GOT3 (cell line): ENCODE measurements around the gene SPSB4.

Source experiments
- DNase-seq: peaks from one replicate; lab custom pipeline; 2025; ENCODE audit warnings: mixed read lengths; lab: John Stamatoyannopoulos, UW

Gene SPSB4

GRCh38 chr3:141152130-141152529 lies 101.0 kb downstream of the SPSB4 start:
- no peak for DNase-seq

DNA sequence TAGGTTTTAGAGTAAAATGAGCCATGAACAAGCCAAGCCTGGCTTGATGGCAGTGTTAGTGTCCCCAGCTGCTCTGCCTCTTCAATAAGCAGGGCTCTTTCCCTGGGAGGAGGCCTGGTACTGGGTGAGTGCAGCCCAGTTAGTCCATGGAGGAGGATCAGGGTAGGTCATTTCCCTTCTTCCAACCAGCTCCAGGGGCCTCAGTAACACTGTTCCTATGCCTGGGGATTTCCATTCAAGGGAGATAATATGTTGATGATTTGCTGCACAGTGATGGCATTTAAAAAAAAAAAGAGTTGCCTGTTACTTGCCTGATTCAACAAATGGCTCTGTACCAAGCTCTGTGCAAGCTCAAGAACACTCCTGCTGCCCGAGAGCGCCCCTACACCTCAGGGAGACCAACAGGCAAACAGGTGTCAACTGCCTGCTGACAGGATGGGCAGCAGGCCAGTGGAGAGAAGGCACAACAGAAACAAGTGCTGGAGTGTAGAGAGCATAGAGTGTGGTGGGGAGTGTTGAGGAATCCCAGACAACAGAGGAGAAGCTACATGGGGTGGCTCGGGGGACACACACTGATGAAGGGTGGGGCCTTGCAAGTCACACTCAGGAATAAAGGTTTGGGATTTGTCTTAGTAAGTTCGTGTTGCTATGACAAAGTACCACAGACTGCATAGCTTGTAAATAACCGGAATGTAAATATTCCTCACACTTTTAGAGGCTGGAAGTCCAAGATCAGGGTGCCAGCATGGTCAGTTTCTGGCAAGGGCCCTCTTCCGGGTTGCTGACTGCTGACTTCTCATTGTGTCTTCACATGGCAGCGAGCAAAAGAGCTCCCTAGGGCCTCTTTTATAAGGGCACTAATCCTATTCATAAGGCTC lies 101.9 kb downstream of the SPSB4 start:
- no peak for DNase-seq

DNA sequence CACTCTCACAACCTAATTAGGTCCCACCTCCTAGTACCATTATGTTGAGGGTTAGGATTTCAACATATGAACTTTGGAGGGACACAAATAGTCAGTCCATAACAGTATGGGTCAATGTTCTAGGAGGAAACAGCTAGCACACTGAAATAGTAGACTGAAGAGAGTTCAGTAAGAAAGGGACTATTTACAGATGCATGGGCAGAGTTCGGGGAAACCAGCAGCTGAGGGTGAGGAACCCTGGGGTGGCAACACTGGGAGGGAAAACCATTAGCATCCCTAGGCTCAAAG lies 102.5 kb downstream of the SPSB4 start:
- no peak for DNase-seq

DNA sequence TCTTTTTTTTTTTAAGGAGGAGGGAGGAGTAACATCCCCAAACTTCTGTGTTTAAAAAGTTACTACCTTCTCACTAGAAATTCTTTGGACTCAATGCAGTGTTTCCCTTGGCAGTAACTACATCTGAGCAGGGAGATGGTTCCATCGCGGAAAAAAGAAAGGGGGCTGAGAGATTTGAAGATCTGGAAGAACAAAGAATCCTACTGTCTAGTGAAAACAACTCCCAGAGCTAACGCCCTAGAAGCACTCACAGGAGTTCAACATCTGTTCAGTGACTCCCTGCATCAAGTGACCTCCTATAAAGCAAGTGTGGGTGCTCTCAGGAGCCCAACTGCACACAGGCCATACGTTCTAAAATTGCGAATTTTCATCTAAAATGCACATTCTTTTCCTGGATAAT lies 113.7 kb downstream of the SPSB4 start:
- no peak for DNase-seq

GRCh38 chr3:141167681-141168080 lies 116.5 kb downstream of the SPSB4 start:
- no peak for DNase-seq

DNA sequence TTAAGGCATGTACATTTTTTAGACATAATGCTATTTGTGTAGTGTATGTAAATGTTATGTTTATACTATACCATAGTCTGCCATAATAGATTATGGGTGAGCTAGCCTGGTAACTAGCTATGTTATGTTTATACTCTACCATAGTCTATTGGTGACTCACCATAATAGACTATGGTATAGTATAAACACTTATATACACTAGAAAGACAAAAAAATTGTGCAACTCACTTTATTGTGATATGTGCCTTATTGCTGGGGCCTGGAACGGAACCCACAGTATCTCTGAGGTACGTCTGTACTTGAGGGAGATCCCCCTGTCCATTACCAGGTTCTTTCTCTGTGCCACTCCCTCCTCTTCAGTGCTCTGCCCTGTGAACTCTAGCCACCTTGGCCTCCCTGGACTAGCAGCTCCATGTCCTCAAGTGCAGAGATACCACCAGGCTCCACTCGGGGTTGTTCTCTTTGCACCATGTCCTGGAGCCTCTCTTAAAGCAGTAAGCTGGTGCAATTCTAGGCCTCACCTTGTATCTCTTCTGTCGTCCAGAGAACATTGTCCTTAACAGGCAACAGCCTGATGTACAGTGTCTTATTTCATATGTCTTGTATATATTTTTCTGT lies 119.6 kb downstream of the SPSB4 start:
- DNase-seq = no peak

DNA sequence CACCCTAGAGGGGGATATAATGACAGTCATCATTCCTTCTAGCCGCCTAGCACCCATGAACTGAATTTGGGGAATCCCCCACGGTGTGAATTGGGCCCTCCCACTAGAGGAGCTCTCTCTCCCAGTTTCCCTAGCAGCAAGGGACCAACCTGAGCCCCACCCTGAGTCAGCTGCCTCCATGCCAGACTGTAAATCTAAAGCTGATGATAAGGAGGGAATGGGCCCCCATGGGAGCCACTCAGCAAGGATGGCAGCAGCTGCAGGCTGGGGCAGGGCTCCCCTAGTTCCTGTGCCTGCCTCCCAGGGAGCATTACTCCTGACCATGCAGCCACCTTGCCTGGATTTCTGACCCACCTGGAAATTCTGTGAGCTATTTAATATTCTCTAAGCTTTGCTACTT lies 123.5 kb downstream of the SPSB4 start:
- DNase-seq = no peak

GRCh38 chr3:141176775-141177174 lies 125.6 kb downstream of the SPSB4 start:
- DNase-seq = no peak

GRCh38 chr3:141178026-141178425 lies 126.9 kb downstream of the SPSB4 start:
- DNase-seq = no peak

GRCh38 chr3:141178551-141178950 lies 127.4 kb downstream of the SPSB4 start:
- no peak for DNase-seq

DNA sequence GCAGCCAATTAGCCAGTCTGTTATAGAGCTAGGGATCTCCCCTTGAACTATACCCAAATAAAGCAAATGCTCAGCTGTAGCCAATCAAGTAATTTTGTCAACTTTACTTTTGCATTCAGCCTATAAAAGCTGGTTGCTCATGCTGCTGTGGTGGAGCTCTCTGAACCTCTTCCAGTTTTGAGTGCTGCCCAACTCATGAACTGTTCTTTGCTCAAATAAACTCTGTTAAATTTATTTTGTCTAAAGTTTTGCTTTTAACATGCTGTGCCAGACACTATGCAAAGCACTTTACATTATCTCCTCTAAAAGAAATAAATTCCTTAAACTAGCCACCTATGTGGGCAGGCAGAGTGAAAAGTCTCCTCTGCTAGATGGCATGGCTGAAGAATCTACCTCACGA lies 128.8 kb downstream of the SPSB4 start:
- no peak for DNase-seq

- no peak for DNase-seq
These were observed 130.0 kb downstream of the SPSB4 start for GRCh38 chr3:141181196-141181595.

GRCh38 chr3:141181819-141182218 lies 130.7 kb downstream of the SPSB4 start:
- no peak for DNase-seq

- DNase-seq = no peak
These were observed 132.5 kb downstream of the SPSB4 start for GRCh38 chr3:141183606-141184005.

DNA sequence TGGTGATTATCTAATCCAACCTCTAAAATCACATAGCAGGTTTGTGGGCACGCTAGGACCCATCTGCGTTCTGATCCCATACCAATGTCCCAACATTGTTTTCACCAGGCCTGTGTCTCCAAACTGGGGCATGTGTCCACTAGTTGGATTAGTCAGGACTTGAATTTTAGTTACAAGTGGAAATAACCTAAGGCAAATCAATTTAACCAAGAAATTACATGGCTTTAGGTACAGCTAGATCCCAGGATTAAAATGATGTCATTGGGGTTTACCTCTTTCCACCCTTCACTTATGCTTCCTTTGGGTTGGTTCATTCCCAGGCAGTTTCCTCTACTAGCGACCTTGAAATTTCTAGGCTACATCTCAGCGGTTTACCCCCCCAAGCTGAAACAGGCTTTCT lies 133.3 kb downstream of the SPSB4 start:
- DNase-seq = no peak

DNA sequence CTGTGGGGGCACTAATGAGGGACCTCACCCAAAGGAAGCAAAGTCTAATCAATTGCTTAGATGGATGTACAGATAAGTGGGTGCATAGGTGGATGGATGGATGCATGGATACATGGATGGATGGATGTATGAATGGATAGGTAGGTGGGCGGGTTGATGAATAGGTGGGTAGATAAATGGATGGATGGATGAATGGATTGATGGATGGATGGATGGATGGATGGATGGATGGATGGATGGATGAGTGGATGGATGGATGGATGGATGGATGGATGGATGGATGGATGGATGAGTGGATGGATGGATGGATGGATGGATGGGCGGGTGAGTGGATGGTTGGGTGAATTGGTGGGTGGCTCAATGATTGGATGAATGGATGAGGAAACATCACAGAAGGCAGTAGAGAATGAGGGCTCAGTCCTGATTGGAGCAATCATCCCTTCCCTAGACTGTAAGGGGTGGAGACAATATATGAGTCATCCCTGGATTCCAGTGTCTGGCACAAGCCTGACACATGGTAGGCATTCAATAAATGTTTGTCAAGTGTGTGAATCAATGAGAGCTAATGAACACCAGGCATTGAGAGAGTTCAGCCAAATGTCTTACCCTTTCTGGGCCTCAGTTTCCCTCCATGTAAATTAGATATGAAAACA lies 140.1 kb downstream of the SPSB4 start:
- DNase-seq = no peak

DNA sequence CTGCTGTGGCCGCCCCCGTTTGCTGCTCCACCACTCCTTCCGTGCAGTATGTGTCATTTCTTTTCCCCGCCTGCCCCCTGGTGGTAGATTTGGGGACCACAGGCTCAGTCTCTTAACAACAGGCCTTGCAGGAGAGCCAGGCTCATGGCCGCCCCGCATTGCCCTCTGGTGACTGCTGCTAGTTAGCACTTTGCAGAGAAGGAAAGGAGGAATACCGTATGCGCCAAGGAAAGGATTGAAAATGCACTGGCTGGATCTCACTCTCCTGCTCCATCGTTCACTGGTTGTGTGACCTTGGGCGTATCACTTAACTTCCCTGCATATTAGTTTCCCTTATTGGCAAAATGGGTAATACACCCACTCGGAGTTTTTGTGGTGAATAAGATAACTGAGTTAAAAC lies 141.2 kb downstream of the SPSB4 start:
- peak; percentile 94 for DNase-seq

DNA sequence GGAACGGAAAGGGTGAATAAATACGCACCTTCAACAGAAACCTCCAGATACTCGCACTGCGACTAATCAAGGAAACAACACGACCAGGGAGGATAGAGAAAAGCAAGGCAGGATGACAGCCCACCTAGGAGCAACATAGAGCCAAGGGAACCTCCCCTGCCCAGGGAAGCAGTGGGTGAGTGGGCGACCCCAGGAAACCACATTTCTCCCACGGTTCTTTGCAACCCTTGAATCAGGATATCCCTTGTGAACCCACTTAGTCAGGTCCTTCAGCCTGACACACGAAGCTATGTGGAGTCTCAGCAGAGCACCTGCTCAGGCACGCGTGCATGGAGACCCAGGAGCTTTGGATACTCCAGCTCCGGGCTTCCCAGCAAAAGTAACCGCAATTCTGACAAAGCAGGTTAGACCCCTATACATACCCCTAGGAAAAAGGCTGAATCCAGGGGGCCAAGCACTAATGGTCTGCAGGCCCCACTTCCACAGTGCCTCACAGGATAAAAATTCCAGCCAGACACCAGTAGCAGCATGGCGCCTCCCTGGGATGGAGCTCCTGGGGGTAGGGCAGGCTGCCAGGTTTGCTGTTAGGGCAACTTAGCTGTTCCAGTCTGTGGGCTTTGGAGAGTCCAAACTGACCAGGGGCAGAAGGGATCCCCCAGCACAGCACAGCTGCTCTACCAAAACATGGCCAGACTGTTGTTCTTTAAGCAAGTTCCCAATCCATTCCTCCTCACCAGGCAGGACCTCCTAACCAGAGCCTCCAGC lies 142.1 kb downstream of the SPSB4 start:
- no peak for DNase-seq
